ENCODE measurements around the gene COA3. TPM values are rescaled to one million over a fixed set of nuclear protein-coding genes. Genes with fewer than 3 reads are reported as not detected.

COA3 gene
- polyA plus RNA-seq, 1 donor (not counting 4 experiments of a cell fraction or from before 2014, with no cell fraction given) = 97.8 TPM

- no peaks in the 10 kb centered on the region for H3K79me2 ChIP-seq (ENCODE audit: control insufficient read depth, insufficient read depth, low read length)
- peak overlapping the region; percentile 56 for H3K4me2 ChIP-seq (ENCODE audit: control insufficient read depth, extremely low read depth, insufficient read depth, low read depth, low read length)
- DNase-seq (ENCODE audit: low read depth, low spot score) (no peak), FAIRE-seq (no peak)
- H3K4me3 ChIP-seq (ENCODE audit: control insufficient read depth in 2 of 3, extremely low read depth in 1 of 3, insufficient read depth in 2 of 3, low read depth in 1 of 3, low read length in 3 of 3) = no peak overlapping the region
- H3K27ac ChIP-seq (ENCODE audit: control insufficient read depth, insufficient read depth, low read length) = no peak overlapping the region
- dilution Hi-C loops (cut with MboI; ENCODE audit: extremely low pct_ligation_motif_present, low sequenced_read_pairs) = no loop called here
- H3K27me3 ChIP-seq (ENCODE audit: control insufficient read depth, extremely low read depth, insufficient read depth, low read length) = peaks cover 34% of the 10 kb centered on the region
- H4K20me1 ChIP-seq (ENCODE audit: control insufficient read depth, extremely low read depth, insufficient read depth, low read length) = no peaks in the 10 kb centered on the region
- H2AFZ ChIP-seq (ENCODE audit: control insufficient read depth, low read length) = no peak overlapping the region
- peaks cover 19% of the 10 kb centered on the region for H3K4me1 ChIP-seq (ENCODE audit: control insufficient read depth, extremely low read depth, insufficient read depth, low read length)
- H3K9me3 ChIP-seq (ENCODE audit: control insufficient read depth, low read depth, low read length) = no peaks in the 10 kb centered on the region
- H3K36me3 ChIP-seq (ENCODE audit: control insufficient read depth in 2 of 2, extremely low read depth in 1 of 2, insufficient read depth in 2 of 2, low read length in 2 of 2) = peaks cover 13 to 16% of the 10 kb centered on the region in 2 experiments
- H3K9ac ChIP-seq (ENCODE audit: control insufficient read depth, extremely low read depth, insufficient read depth, low read length) = no peak overlapping the region
- TF ChIP-seq EZH2 (IDR thresholded peaks at IDR 0.05; ENCODE audit: low read length) (no peak), CTCF (optimal IDR thresholded peaks at IDR 0.05 in 1 of 3, IDR thresholded peaks at IDR 0.05 in 1 of 3, conservative IDR thresholded peaks at IDR 0.05 in 1 of 3; ENCODE audit: extremely low read depth in 1 of 3, insufficient read depth in 2 of 3, low read length in 3 of 3) (no peak)
- H3K9me1 ChIP-seq (ENCODE audit: control insufficient read depth, extremely low read depth, insufficient read depth, low read length) = no peaks in the 10 kb centered on the region
Observed at GRCh38 chr17:42782166-42783061, 16.1 kb downstream of the COA3 start.

- Histone ChIP-seq H3K27ac (ENCODE audit: control insufficient read depth, insufficient read depth, low read length) (no peak overlapping the region), H3K4me3 (ENCODE audit: control insufficient read depth in 2 of 3, extremely low read depth in 1 of 3, insufficient read depth in 2 of 3, low read depth in 1 of 3, low read length in 3 of 3) (no peak overlapping the region), H2AFZ (ENCODE audit: control insufficient read depth, low read length) (no peak overlapping the region), H3K4me2 (ENCODE audit: control insufficient read depth, extremely low read depth, insufficient read depth, low read depth, low read length) (no peak overlapping the region), H3K9me1 (ENCODE audit: control insufficient read depth, extremely low read depth, insufficient read depth, low read length) (no peaks in the 10 kb centered on the region), H3K36me3 (ENCODE audit: control insufficient read depth in 2 of 2, extremely low read depth in 1 of 2, insufficient read depth in 2 of 2, low read length in 2 of 2) (peaks cover 15 to 16% of the 10 kb centered on the region in 2 experiments), H3K27me3 (ENCODE audit: control insufficient read depth, extremely low read depth, insufficient read depth, low read length) (peaks cover 30% of the 10 kb centered on the region), H3K79me2 (ENCODE audit: control insufficient read depth, insufficient read depth, low read length) (no peaks in the 10 kb centered on the region), H3K9me3 (ENCODE audit: control insufficient read depth, low read depth, low read length) (no peaks in the 10 kb centered on the region), H3K4me1 (ENCODE audit: control insufficient read depth, extremely low read depth, insufficient read depth, low read length) (peaks cover 19% of the 10 kb centered on the region), H4K20me1 (ENCODE audit: control insufficient read depth, extremely low read depth, insufficient read depth, low read length) (no peaks in the 10 kb centered on the region), H3K9ac (ENCODE audit: control insufficient read depth, extremely low read depth, insufficient read depth, low read length) (no peak overlapping the region)
- FAIRE-seq (no peak), DNase-seq (ENCODE audit: low read depth, low spot score) (no peak)
- dilution Hi-C loops (cut with MboI; ENCODE audit: extremely low pct_ligation_motif_present, low sequenced_read_pairs) = no loop called here
- no peak for TF ChIP-seq CTCF (optimal IDR thresholded peaks at IDR 0.05 in 1 of 3, IDR thresholded peaks at IDR 0.05 in 1 of 3, conservative IDR thresholded peaks at IDR 0.05 in 1 of 3; ENCODE audit: extremely low read depth in 1 of 3, insufficient read depth in 2 of 3, low read length in 3 of 3)
- no peak for TF ChIP-seq EZH2 (IDR thresholded peaks at IDR 0.05; ENCODE audit: low read length)
Observed at GRCh38 chr17:42781639-42782165, 16.8 kb downstream of the COA3 start.

All from keratinocyte (primary cell).